Kidney epithelial cell (primary cell): ENCODE measurements around the gene ROCK2. TPM values are rescaled to one million over a fixed set of nuclear protein-coding genes. Genes with fewer than 3 reads are reported as not detected.

ENCODE experiments used
- DNase-seq: peaks from one replicate; pipeline ENCODE4 v3.0.0-alpha.2; 2010; ENCODE audit warnings: low read depth
- H3K27me3 ChIP-seq: 2 replicates; pipeline ENCODE4 v1.6.0; 2011; ENCODE audit warnings: low read length; ENCODE audit not compliant: control insufficient read depth, insufficient read depth
- H3K36me3 ChIP-seq: 2 replicates; pipeline ENCODE4 v1.5.1; 2011; ENCODE audit warnings: low read length; ENCODE audit not compliant: control insufficient read depth, insufficient read depth
- H3K4me3 ChIP-seq: 2 replicates; pipeline ENCODE4 v1.5.1; 2011; ENCODE audit warnings: low read depth, mild to moderate bottlenecking, control low read depth, low read length
- CTCF ChIP-seq: IDR thresholded peaks from 2 replicates; pipeline ENCODE4 v1.5.1; 2011; ENCODE audit warnings: mild to moderate bottlenecking, moderate library complexity, low read length, control low read depth, inconsistent platforms; ENCODE audit not compliant: insufficient read depth, poor library complexity, severe bottlenecking
- total RNA-seq: library from RNA; depleted of rRNA; stranded (reverse); fragments of >200 nt; gene quantifications from 2 replicates; pipeline ENCODE4 v1.2.3, GENCODE V29; 2015

The ROCK2 gene
- total RNA-seq, 1 donor from 2014 or later: 26.4 TPM

- Histone ChIP-seq H3K27me3 (no peaks in the 10 kb centered on the region), H3K4me3 (no peak overlapping the region), H3K36me3 (no peaks in the 10 kb centered on the region)
- TF ChIP-seq CTCF: no peak
- DNase-seq: no peak
Observed at GRCh38 chr2:11346023-11346482, 1.6 kb upstream of the ROCK2 start.

DNA sequence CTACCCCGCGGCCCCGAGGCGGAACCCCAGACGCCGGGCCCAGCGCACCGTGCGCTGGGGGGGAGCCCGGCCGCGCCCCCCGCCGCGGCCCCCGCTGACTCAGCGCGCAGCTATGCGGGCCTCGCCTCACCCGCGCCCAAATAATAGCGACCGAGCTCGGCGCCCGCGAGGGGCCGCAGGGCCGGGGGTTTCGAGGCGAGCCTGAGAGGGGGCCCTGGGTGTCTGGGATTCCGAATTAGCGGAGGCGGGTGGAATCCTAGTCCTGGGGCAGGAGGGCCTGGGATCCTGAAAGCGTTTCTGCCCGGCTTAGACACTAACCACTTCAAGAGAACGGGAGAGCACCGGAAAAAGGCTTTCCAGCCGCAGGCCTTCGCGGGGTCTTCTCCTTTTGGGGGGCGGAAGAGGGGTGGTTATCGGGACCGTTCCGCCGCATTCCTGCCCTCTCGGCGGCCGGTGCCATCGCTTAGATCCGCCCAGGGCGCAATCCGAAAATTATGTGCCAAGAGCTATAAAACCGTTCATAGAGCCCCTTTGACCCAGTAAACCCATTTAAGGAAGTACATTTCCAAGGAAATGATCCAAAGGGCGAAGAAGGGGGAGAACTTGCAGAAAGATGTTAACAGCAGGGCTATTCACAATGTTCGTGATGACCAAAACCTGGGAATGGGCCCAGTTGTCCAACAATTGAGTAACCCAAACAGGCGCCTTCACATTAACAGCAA, 681 bp upstream of the ROCK2 start:
- DNase-seq: no peak

GRCh38 chr2:11343650-11344341, 640 bp downstream of the ROCK2 start:
- Histone ChIP-seq H3K4me3 (peak overlapping the region; percentile 67), H3K36me3 (no peaks in the 10 kb centered on the region), H3K27me3 (no peaks in the 10 kb centered on the region)
- no peak for DNase-seq
- TF ChIP-seq CTCF: no peak

More for the DNA sequence above, 681 bp upstream of the ROCK2 start:
- peak overlapping the region; percentile 67 for H3K4me3 ChIP-seq
- TF ChIP-seq CTCF: no peak
- H3K36me3 ChIP-seq: no peaks in the 10 kb centered on the region
- H3K27me3 ChIP-seq: no peaks in the 10 kb centered on the region

DNA sequence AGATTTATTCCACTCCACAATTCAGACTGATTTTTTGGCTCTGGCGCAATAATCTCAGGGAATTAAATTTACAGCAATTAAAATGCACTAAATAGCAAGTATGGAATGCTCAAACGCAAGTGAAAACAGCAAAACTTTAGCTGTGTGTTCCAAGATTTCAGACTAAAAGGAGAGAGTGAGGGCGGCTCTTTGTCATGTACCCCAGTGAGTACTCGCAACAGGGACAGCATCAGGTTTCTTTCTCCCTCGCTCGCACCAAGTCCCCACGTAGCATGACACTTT, 1.1 kb downstream of the ROCK2 start:
- no peak for DNase-seq
- no peaks in the 10 kb centered on the region for H3K27me3 ChIP-seq
- peak overlapping the region; percentile 67 for H3K4me3 ChIP-seq
- no peak for TF ChIP-seq CTCF
- no peaks in the 10 kb centered on the region for H3K36me3 ChIP-seq

DNA sequence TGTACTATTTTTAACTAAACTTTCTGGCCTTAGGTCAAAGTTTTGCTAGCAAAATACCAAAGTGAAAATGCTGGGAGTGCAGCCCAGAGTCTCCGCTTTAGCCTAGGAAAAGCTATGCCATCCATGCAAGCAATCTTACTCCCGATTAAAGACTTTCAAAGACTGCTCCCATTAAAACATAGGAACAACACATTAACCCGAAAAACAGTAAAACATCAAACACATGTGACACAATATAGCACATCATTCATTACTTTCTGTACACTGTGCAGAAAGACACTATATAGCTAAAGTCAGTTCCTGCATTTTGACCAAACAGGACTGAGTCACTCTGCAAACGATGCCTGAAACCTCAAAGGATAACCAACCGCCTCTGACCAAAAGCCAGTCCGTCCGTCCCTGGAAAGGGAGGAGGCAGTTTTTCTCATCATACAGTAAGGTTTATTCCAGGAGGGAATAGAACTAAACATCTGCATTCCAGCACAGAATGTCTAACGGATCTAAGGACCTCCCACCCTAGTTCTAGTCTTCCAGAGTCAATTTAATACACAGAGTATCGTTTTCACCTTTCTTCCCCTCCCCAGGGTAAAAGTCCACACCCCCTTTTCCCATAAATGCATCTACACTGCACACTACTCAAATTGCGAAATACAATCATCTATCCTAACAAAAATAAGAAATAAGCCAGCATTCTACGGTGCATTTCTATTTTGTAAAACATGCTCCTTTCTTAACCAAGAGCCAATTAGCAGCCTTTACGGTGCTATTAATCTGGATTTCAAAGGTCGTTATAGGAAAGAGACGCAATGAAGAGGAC, 1.7 kb downstream of the ROCK2 start:
- H3K36me3 ChIP-seq: no peaks in the 10 kb centered on the region
- no peak for TF ChIP-seq CTCF
- H3K4me3 ChIP-seq: peak overlapping the region; percentile 67
- no peak for DNase-seq
- H3K27me3 ChIP-seq: no peaks in the 10 kb centered on the region
